ENCODE measurements around the gene ETS2.

DNA sequence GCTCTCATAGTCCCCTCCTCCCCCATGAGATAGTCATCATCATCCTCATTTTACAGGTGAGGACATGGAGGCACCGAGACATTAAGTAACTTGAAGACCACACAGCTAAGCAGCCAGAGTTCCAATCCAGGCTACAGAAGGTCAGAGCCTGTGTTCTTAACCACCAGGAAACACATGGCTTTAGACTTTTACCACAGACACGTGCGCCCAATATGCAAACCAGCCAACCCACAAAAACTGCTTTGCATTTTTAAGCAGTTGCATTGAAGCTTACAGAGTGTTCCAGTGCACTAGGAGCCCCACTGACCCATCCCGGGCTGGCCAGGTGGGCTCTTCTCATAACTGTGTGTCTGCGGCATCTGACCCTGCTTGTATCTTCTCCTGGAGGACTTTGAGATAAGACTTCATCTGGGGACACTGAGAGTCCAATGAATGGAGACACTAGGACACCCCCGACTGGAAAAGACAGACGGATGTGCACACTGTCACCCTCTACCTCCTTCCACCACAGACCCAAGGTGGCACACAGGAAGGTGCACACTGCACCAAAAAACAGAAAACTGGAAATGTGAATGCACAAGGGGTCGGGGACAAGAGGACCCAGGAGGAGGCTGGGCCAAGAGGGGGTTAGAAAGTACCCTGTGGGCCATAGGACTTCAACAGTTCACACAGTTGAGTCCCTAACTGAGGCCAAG is 56.4 kb downstream of the ETS2 start:
- no peak for TF ChIP-seq KDM1A (IDR thresholded peaks at IDR 0.05; ENCODE audit: borderline replicate concordance, low read length)
- no peak for TF ChIP-seq RAD21 (IDR thresholded peaks at IDR 0.05 in 1 of 2, conservative IDR thresholded peaks at IDR 0.05 in 1 of 2; ENCODE audit: low read depth in 2 of 2, low read length in 2 of 2)
- no peak for TF ChIP-seq TEAD4 (IDR thresholded peaks at IDR 0.05; ENCODE audit: low read depth, low read length)
- TF ChIP-seq SRF (IDR thresholded peaks at IDR 0.05; ENCODE audit: low read depth, low read length) = no peak
- no peak for TF ChIP-seq POLR2A (IDR thresholded peaks at IDR 0.05; ENCODE audit: control extremely low read depth in 1 of 2, low read depth in 2 of 2, low read length in 2 of 2)
- TF ChIP-seq EGR1 (IDR thresholded peaks at IDR 0.05; ENCODE audit: borderline replicate concordance, low read depth, low read length) = no peak
- TF ChIP-seq KDM5A (IDR thresholded peaks at IDR 0.05; ENCODE audit: low read length) = no peak
- TF ChIP-seq, protein P1, sequence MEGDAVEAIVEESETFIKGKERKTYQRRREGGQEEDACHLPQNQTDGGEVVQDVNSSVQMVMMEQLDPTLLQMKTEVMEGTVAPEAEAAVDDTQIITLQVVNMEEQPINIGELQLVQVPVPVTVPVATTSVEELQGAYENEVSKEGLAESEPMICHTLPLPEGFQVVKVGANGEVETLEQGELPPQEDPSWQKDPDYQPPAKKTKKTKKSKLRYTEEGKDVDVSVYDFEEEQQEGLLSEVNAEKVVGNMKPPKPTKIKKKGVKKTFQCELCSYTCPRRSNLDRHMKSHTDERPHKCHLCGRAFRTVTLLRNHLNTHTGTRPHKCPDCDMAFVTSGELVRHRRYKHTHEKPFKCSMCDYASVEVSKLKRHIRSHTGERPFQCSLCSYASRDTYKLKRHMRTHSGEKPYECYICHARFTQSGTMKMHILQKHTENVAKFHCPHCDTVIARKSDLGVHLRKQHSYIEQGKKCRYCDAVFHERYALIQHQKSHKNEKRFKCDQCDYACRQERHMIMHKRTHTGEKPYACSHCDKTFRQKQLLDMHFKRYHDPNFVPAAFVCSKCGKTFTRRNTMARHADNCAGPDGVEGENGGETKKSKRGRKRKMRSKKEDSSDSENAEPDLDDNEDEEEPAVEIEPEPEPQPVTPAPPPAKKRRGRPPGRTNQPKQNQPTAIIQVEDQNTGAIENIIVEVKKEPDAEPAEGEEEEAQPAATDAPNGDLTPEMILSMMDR (IDR thresholded peaks at IDR 0.05; ENCODE audit: control extremely low read depth in 1 of 3, insufficient read depth in 1 of 3, low read depth in 1 of 3, low read length in 3 of 3) = no peak
- TF ChIP-seq MAFK (IDR thresholded peaks at IDR 0.05; ENCODE audit: low read depth, low read length) = no peak
- TF ChIP-seq TAF1 (IDR thresholded peaks at IDR 0.05; ENCODE audit: low read depth, low read length) = no peak
- no peak for TF ChIP-seq TCF12 (IDR thresholded peaks at IDR 0.05; ENCODE audit: low read depth, low read length)
- no peak for TF ChIP-seq CHD2 (IDR thresholded peaks at IDR 0.05; ENCODE audit: low read length)
- no peak for TF ChIP-seq SP2 (IDR thresholded peaks at IDR 0.05; ENCODE audit: low read length)
- TF ChIP-seq POLR2AphosphoS5 (IDR thresholded peaks at IDR 0.05; ENCODE audit: low read depth, low read length) = no peak
